SK-N-SH (cell line): ENCODE data around the gene NAALADL2.

Source experiments
- JUND ChIP-seq: IDR thresholded peaks from 2 replicates; pipeline ENCODE4 v1.4.0; 2012
- TF ChIP-seq, protein P1 (sequence below): fragments of 200-600 bp; sonication (generic); IDR thresholded peaks from 2 replicates; pipeline ENCODE4 v1.6.1; 2017; ENCODE audit warnings: antibody characterized with exemption, mild to moderate bottlenecking, moderate library complexity

DNA sequence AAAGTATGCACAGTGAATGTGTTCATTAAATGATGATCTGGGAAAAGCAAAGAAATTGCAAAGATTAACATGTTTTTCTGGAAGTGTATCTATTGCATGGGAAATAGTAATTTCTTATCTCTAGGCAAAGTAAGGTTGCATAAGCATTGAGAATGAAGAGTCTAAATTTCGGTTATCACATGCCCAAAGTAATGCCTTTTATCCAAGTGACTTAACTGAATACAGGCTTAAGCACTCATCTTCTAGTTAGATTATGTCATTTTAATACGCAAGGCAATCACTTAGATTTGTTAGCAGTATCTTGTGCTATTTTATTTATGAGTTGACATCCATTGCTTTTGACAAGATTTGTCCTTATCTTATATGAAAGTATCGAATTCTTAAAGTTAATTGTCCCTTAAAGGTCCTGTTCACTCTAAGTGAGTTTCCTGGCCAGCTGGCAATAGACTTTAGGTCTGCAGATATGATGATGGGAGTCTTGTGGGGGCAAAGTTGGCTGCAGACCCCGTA is 100.5 kb downstream of the NAALADL2 start:
- no peak for TF ChIP-seq JUND
- TF ChIP-seq, protein P1, sequence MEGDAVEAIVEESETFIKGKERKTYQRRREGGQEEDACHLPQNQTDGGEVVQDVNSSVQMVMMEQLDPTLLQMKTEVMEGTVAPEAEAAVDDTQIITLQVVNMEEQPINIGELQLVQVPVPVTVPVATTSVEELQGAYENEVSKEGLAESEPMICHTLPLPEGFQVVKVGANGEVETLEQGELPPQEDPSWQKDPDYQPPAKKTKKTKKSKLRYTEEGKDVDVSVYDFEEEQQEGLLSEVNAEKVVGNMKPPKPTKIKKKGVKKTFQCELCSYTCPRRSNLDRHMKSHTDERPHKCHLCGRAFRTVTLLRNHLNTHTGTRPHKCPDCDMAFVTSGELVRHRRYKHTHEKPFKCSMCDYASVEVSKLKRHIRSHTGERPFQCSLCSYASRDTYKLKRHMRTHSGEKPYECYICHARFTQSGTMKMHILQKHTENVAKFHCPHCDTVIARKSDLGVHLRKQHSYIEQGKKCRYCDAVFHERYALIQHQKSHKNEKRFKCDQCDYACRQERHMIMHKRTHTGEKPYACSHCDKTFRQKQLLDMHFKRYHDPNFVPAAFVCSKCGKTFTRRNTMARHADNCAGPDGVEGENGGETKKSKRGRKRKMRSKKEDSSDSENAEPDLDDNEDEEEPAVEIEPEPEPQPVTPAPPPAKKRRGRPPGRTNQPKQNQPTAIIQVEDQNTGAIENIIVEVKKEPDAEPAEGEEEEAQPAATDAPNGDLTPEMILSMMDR, result no peak
